Mammary epithelial cell (primary cell): ENCODE data around the gene ABHD2.

ENCODE experiments used
- CTCF ChIP-seq, 2 donors: IDR thresholded peaks in 1 of 2; conservative IDR thresholded peaks in 1 of 2; 2 replicates each; pipeline ENCODE4 v1.5.1; 2011 to 2012; ENCODE audit warnings: inconsistent platforms in 2 of 2, low read length in 2 of 2, mild to moderate bottlenecking in 2 of 2, control low read depth in 1 of 2, low read depth in 1 of 2; ENCODE audit not compliant: insufficient read depth in 1 of 2; ENCODE audit errors: extremely low read depth in 1 of 2
- EZH2 ChIP-seq: IDR thresholded peaks from 2 replicates; pipeline ENCODE4 v1.6.1; 2012; ENCODE audit warnings: low read length, inconsistent platforms, borderline replicate concordance

GRCh38 chr15:89211678-89212170 lies 123.5 kb downstream of the ABHD2 start:
- TF ChIP-seq CTCF (conservative IDR thresholded peaks at IDR 0.05 in 1 of 2, IDR thresholded peaks at IDR 0.05 in 1 of 2; ENCODE audit: extremely low read depth in 1 of 2, insufficient read depth in 1 of 2, low read depth in 1 of 2, low read length in 2 of 2) (no peak), EZH2 (no peak)
